RWPE1 (cell line): ENCODE results near the gene GYPC.

ENCODE experiments used
- CTCF ChIA-PET: fragments of 350-600 bp; sonication (Branson Sonifier 250); formaldehyde crosslinking; extraction: SDS; loops from one replicate; lab custom pipeline; 2021; lab: Yijun Ruan, JAX
- POLR2A ChIA-PET: fragments of 400-600 bp; formaldehyde crosslinking; extraction: SDS; loops from one replicate; lab custom pipeline; 2020; ENCODE audit warnings: antibody characterized with exemption; ENCODE audit not compliant: low non-redundant PET; lab: Yijun Ruan, JAX
- DNase-seq: peaks from one replicate; pipeline ENCODE4 v3.0.0; 2012; ENCODE audit warnings: low spot score
- H3K27ac ChIP-seq: fragments of 450-650 bp; 2 replicates; pipeline ENCODE4 v1.5.1; 2017
- CTCF ChIP-seq: fragments of 450-650 bp; conservative IDR thresholded peaks from 2 replicates; pipeline ENCODE4 v1.5.1; 2017; ENCODE audit warnings: low read depth, mild to moderate bottlenecking

Gene GYPC

GRCh38 chr2:126717928-126718327 lies 62.0 kb downstream of the GYPC start:
- no peak overlapping the region for H3K27ac ChIP-seq
- POLR2A ChIA-PET = no interaction called here
- CTCF ChIA-PET = no interaction called here
- DNase-seq = no peak
- no peak for TF ChIP-seq CTCF

GRCh38 chr2:126719191-126719832 lies 63.4 kb downstream of the GYPC start:
- H3K27ac ChIP-seq = no peak overlapping the region
- TF ChIP-seq CTCF = no peak
- no peak for DNase-seq
- POLR2A ChIA-PET = no interaction called here
- CTCF ChIA-PET = interaction anchor here (0.6 kb wide), 1 partner anchor 1973 kb away, joined by 4 read pairs; no protein-coding TSS in a partner anchor

GRCh38 chr2:126719833-126720351 lies 63.9 kb downstream of the GYPC start:
- ChIA-PET CTCF (no interaction called here), POLR2A (no interaction called here)
- no peak for DNase-seq
- no peak overlapping the region for H3K27ac ChIP-seq
- TF ChIP-seq CTCF = no peak

GRCh38 chr2:126720638-126721037 lies 64.7 kb downstream of the GYPC start:
- DNase-seq = no peak
- ChIA-PET CTCF (no interaction called here), POLR2A (no interaction called here)
- no peak for TF ChIP-seq CTCF
- H3K27ac ChIP-seq = no peak overlapping the region

GRCh38 chr2:126722081-126722480 lies 66.1 kb downstream of the GYPC start:
- ChIA-PET POLR2A (no interaction called here), CTCF (interaction anchor here (0.7 kb wide), 1 partner anchor 756 kb away, joined by 3 read pairs; no protein-coding TSS in a partner anchor)
- no peak for DNase-seq
- TF ChIP-seq CTCF = no peak
- H3K27ac ChIP-seq = no peak overlapping the region

GRCh38 chr2:126722546-126722945 lies 66.6 kb downstream of the GYPC start:
- H3K27ac ChIP-seq = no peak overlapping the region
- DNase-seq = no peak
- TF ChIP-seq CTCF = no peak
- ChIA-PET CTCF (no interaction called here), POLR2A (no interaction called here)
